ENCODE results near the gene YIPF3.
"Not testable (repeated sequence)": the region's sequence is repeated elsewhere in the genome, so short reads cannot be mapped to it uniquely, and the experiment has no call there.

Gene YIPF3

GRCh38 chr6:43491750-43492661 is 24.7 kb downstream of the YIPF3 start:
- DNase-seq, result no peak

- no peak for DNase-seq
These were observed 26.2 kb downstream of the YIPF3 start for GRCh38 chr6:43490523-43490939.

- DNase-seq, result no peak
These were observed 27.3 kb downstream of the YIPF3 start for GRCh38 chr6:43489277-43490072.

- no peak for DNase-seq
These were observed 28.0 kb downstream of the YIPF3 start for GRCh38 chr6:43488667-43489276.

- DNase-seq, result no peak
These were observed 35.0 kb downstream of the YIPF3 start for GRCh38 chr6:43481591-43482236.

- DNase-seq, result no peak
These were observed 35.7 kb downstream of the YIPF3 start for GRCh38 chr6:43481075-43481474.

GRCh38 chr6:43478008-43478372 is 38.7 kb downstream of the YIPF3 start:
- DNase-seq, result peak; percentile 22

GRCh38 chr6:43477235-43478007 is 39.3 kb downstream of the YIPF3 start, which contains the start of gene TJAP1:
Gene TJAP1 (plus strand): TSS chr6:43477570. CDS start chr6:43499002, 21,432 bp downstream.
- DNase-seq, result peak; percentile 94

- DNase-seq, result peak; percentile 41
These were observed 40.0 kb downstream of the YIPF3 start for GRCh38 chr6:43476746-43477145.

GRCh38 chr6:43475516-43475915 is 41.2 kb downstream of the YIPF3 start:
- no peak for DNase-seq

- no peak for DNase-seq
These were observed 44.2 kb downstream of the YIPF3 start for GRCh38 chr6:43472515-43472914.

GRCh38 chr6:43471399-43471798 is 45.3 kb downstream of the YIPF3 start:
- DNase-seq, result no peak

- DNase-seq, result no peak
These were observed 46.8 kb downstream of the YIPF3 start for GRCh38 chr6:43469947-43470346.

- no peak for DNase-seq
These were observed 47.7 kb downstream of the YIPF3 start for GRCh38 chr6:43468748-43469681.

- DNase-seq, result no peak
These were observed 48.5 kb downstream of the YIPF3 start for GRCh38 chr6:43468240-43468639.

- no peak for DNase-seq
These were observed 49.0 kb downstream of the YIPF3 start for GRCh38 chr6:43467752-43468151.

- not testable (repeated sequence) for DNase-seq
These were observed 49.5 kb downstream of the YIPF3 start for GRCh38 chr6:43467265-43467664.

GRCh38 chr6:43465948-43466347 is 50.8 kb downstream of the YIPF3 start:
- DNase-seq, result no peak

GRCh38 chr6:43464337-43464736 is 52.4 kb downstream of the YIPF3 start:
- no peak for DNase-seq

- no peak for DNase-seq
These were observed 54.8 kb downstream of the YIPF3 start for GRCh38 chr6:43461936-43462335.
